GM23248 (cell line): Measurements from ENCODE around the gene MYO7B.

Experiments
- EZH2 ChIP-seq: fragments of 200-600 bp; sonication (generic); IDR thresholded peaks from 2 replicates; pipeline ENCODE4 v1.6.1; 2018; ENCODE audit warnings: antibody characterized with exemption, mild to moderate bottlenecking; ENCODE audit not compliant: insufficient read depth, poor library complexity, severe bottlenecking
- EZH2phosphoT487 ChIP-seq: fragments of 200-600 bp; sonication (generic); IDR thresholded peaks from 2 replicates; pipeline ENCODE4 v1.6.1; 2018; ENCODE audit warnings: antibody characterized with exemption, moderate library complexity, mild to moderate bottlenecking, low read depth; ENCODE audit not compliant: insufficient read depth

DNA sequence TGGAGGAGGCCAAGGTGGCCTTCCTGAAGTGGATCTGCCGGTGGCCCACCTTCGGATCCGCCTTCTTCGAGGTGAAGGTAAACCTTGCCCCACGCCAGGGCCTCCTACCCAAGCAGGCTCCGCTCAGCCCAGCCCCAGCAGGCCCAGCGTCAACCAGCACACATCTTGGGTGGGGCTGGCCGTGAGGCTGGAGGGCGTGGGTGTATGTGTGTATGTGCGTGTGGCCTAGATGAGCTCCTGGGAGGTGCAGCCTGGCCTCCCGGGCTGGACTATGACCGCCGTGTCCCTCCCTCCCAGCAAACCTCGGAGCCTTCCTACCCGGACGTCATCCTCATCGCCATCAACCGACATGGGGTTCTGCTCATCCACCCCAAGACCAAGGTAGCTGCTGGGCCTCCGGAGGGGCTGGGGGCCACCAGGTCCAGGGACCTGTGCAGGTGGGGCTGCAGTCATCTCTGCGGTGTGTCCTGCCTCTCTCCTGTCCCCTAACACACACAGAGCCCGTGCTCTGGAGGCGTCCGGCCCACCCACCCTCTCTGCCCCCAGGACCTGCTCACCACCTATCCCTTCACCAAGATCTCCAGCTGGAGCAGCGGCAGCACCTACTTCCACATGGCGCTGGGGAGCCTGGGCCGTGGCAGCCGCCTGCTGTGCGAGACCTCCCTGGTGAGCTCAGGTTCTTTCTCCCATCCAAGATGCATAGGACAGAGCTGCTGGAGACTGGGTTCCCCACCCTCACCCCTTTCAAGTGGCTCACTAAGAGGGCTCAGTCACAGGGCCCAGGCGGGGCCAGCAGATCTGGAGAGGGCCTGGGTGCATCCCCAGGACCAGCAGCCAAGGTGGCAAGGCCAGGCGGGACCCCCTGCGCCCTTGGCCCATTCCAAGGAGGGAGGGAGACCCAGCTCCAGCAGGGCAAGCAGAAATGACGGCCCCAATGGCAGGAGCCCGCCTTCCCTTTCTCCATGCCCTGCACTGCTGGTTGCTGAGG lies 101.1 kb downstream of the MYO7B start:
- TF ChIP-seq EZH2 (no peak), EZH2phosphoT487 (no peak)
